Kidney glomerular epithelial cell (primary cell): ENCODE results near the gene EXOC1L.

Source experiments
- DNase-seq: peaks from one replicate; lab custom pipeline; 2025; lab: John Stamatoyannopoulos, UW

EXOC1L gene

GRCh38 chr4:55884093-55884850, 64.7 kb downstream of the EXOC1L start:
- DNase-seq: no peak

GRCh38 chr4:55884851-55885219, 65.2 kb downstream of the EXOC1L start:
- DNase-seq: no peak
